HFFc6 (cell line): ENCODE results near the gene EPB41L2. TPM values are rescaled to one million over a fixed set of nuclear protein-coding genes. Genes with fewer than 3 reads are reported as not detected.

Experiments
- DNase-seq: peaks from one replicate; pipeline ENCODE4 v3.0.0-alpha.2; 2018
- H3K27ac Mint-ChIP-seq: 2 replicates; pipeline ENCODE4 v1.8.0; 2020; ENCODE audit warnings: mild to moderate bottlenecking, mixed read lengths
- H3K27me3 Mint-ChIP-seq: 2 replicates; pipeline ENCODE4 v1.8.0; 2021; ENCODE audit warnings: mild to moderate bottlenecking, moderate library complexity, mixed read lengths; ENCODE audit not compliant: insufficient read depth
- H3K36me3 Mint-ChIP-seq: 2 replicates; pipeline ENCODE4 v1.8.0; 2021; ENCODE audit warnings: low read depth, mixed read lengths
- H3K4me1 Mint-ChIP-seq: 2 replicates; pipeline ENCODE4 v1.8.0; 2020; ENCODE audit warnings: low read depth, mixed read lengths
- H3K4me3 Mint-ChIP-seq: 2 replicates; pipeline ENCODE4 v1.8.0; 2020; ENCODE audit warnings: mild to moderate bottlenecking, moderate library complexity, mixed read lengths
- H3K9me3 Mint-ChIP-seq: 2 replicates; pipeline ENCODE4 v1.8.0; 2020; ENCODE audit warnings: mild to moderate bottlenecking, mixed read lengths
- CTCF ChIP-seq: fragments of 200-600 bp; sonication (generic); IDR thresholded peaks from 2 replicates; pipeline ENCODE4 v1.5.0; 2021; ENCODE audit warnings: antibody characterized with exemption, mild to moderate bottlenecking
- total RNA-seq, 6 experiments: library from RNA; stranded (reverse); fragmentation: NEBNext Ultra II Directional; extraction: Animal tissue kit (Norgen Biotek cat#: 25700); gene quantifications; 2 replicates in 1 of 6; 3 replicates in 5 of 6; pipeline ENCODE4 v1.2.3, GENCODE V29; 2021

The EPB41L2 gene
- total RNA-seq, 6 experiments from 2014 or later, result 39.3 to 73.8 (median 60.7) TPM

GRCh38 chr6:130932921-130933320 is 130.1 kb downstream of the EPB41L2 start:
- H3K27me3 Mint-ChIP-seq, result no peaks in the 10 kb centered on the region
- H3K4me1 Mint-ChIP-seq, result peaks cover 46% of the 10 kb centered on the region

GRCh38 chr6:130932438-130932837 is 130.6 kb downstream of the EPB41L2 start:
- no peak for TF ChIP-seq CTCF
- Mint-ChIP-seq H3K27me3 (no peaks in the 10 kb centered on the region), H3K4me3 (no peak overlapping the region), H3K4me1 (peaks cover 43% of the 10 kb centered on the region), H3K27ac (no peak overlapping the region), H3K36me3 (0 out of 2 replicates have a peak, but pooled peaks cover 4% of the 10 kb centered on the region), H3K9me3 (no peaks in the 10 kb centered on the region)
- DNase-seq, result no peak

More at GRCh38 chr6:130932921-130933320, 130.1 kb downstream of the EPB41L2 start:
- no peaks in the 10 kb centered on the region for H3K9me3 Mint-ChIP-seq
- no peak for DNase-seq
- H3K4me3 Mint-ChIP-seq, result no peak overlapping the region
- no peak overlapping the region for H3K27ac Mint-ChIP-seq
- 0 out of 2 replicates have a peak, but pooled peaks cover 4% of the 10 kb centered on the region for H3K36me3 Mint-ChIP-seq
- no peak for TF ChIP-seq CTCF

GRCh38 chr6:130931683-130932082 is 131.4 kb downstream of the EPB41L2 start:
- H3K27ac Mint-ChIP-seq, result no peak overlapping the region
- no peak for TF ChIP-seq CTCF
- no peaks in the 10 kb centered on the region for H3K9me3 Mint-ChIP-seq
- H3K36me3 Mint-ChIP-seq, result 0 out of 2 replicates have a peak, but pooled peaks cover 4% of the 10 kb centered on the region
- no peak for DNase-seq
- no peaks in the 10 kb centered on the region for H3K27me3 Mint-ChIP-seq
- no peak overlapping the region for H3K4me3 Mint-ChIP-seq
- peaks cover 43% of the 10 kb centered on the region for H3K4me1 Mint-ChIP-seq

GRCh38 chr6:130929036-130929678 is 133.9 kb downstream of the EPB41L2 start:
- Mint-ChIP-seq H3K27ac (peak overlapping the region; percentile 36), H3K4me3 (peak overlapping the region; percentile 72), H3K9me3 (no peaks in the 10 kb centered on the region), H3K4me1 (peaks cover 25% of the 10 kb centered on the region), H3K36me3 (0 out of 2 replicates have a peak, but pooled peaks cover 4% of the 10 kb centered on the region), H3K27me3 (no peaks in the 10 kb centered on the region)
- no peak for TF ChIP-seq CTCF
- peak; percentile 37 for DNase-seq

GRCh38 chr6:130928158-130928912 is 134.7 kb downstream of the EPB41L2 start:
- Mint-ChIP-seq H3K9me3 (no peaks in the 10 kb centered on the region), H3K4me3 (peak overlapping the region; percentile 72; the same call in 1 of the 2 replicates), H3K36me3 (0 out of 2 replicates have a peak, but pooled peaks cover 4% of the 10 kb centered on the region), H3K27me3 (no peaks in the 10 kb centered on the region), H3K4me1 (peaks cover 18% of the 10 kb centered on the region), H3K27ac (no peak overlapping the region)
- DNase-seq, result no peak
- TF ChIP-seq CTCF, result no peak
